A549 treated with Mapracorat at 1 μM for 4 hours (cell line): ENCODE measurements around the gene PLEKHF1. TPM values are rescaled to one million over a fixed set of nuclear protein-coding genes. Genes with fewer than 3 reads are reported as not detected.

Source experiments
- total RNA-seq: library from RNA; stranded (reverse); fragments of 200-300 nt; extraction: Qiagen RNA extraction; gene quantifications from 5 replicates; pipeline ENCODE4 v1.2.3, GENCODE V29; 2022

The PLEKHF1 gene, protein sequence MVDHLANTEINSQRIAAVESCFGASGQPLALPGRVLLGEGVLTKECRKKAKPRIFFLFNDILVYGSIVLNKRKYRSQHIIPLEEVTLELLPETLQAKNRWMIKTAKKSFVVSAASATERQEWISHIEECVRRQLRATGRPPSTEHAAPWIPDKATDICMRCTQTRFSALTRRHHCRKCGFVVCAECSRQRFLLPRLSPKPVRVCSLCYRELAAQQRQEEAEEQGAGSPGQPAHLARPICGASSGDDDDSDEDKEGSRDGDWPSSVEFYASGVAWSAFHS
- total RNA-seq, result 7.0 to 9.1 TPM (median 8.0 TPM) in 5 replicates

DNA sequence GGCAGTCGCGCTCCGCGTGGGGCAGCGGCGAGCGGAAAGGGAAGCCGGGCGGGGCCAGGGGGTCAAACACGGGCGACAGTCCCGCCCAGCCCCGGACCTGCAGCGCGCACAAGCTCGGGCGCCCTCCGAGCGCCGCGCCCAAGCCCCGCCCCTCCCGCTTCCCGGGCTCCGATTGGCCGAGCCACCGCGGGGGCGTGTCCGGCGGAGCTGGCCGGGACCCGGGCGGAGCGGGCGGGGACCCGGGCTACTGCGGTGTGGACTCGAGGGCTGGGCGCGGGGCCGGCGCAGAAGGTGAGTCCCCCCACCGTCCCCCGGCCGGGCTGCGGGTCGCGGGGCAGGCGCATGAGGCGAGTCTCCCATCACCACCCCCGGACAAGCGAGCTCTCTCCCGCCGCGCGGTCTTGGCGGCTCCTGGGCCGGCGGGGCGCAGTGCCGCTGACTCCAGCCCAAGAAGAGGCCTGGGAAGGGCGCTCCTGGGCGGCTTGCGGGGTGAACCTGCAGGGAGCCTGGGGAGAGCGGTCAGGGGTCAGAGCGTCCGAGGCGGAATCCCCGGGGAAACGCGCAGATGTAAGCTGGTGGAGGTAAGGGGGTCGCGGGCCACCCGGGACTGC, at the start of gene PLEKHF1:
Gene PLEKHF1, plus strand, starts transcription at position 247 of the 611 bp plus-strand sequence. CDS start 8,379 bp downstream, outside the sequence.

DNA sequence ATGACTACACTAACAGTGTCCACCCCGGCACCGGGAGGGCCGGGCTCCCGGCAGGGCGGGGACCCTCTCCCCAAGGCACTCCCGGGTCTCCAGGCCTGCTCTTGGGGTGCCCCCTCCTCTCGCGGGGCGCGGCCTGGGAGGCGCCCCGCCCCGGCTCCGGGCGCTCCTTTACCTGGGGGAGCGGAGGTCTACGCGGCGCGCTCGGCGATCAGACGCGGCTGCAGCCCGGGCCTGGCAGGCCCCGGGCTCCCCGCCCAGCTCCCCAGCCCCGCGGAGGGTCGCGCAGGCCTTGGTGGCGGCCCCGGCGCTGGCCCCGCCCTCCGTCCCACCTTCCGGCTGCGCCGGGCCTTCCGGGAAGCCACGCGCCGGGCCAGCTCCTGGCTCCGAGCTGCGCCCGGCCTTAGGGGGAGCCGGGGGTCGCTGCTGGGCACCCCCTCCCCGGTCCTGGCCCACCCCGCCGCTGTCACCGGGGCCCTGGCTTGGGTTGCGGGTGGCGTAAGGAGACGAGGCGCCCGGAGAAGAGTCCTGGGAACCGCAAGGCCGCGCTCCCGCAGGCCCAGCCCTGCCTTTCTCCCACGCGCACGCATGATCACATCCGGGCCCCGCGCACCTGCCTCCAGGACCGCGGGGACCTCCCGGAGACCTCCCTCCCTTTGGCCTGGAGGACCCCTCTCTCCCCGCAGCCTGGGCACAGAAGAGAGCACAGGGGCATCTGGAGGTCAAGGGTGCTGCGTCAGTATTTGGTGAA, 49.9 kb downstream of the PLEKHF1 start, which contains the start of gene C19orf12:
Gene C19orf12, minus strand, starts transcription at position 309 of the 748 bp plus-strand sequence. CDS start 6,848 bp downstream, outside the sequence.

Other genes starting within 250 kb of the PLEKHF1 start
- not detected in 5 replicates for gene VSTM2B, start 139.5 kb upstream of the PLEKHF1 start, total RNA-seq
- gene POP4, start 59.2 kb upstream of the PLEKHF1 start, total RNA-seq, result 184 to 228 TPM (median 195 TPM) in 5 replicates
- gene C19orf12, start 49.8 kb downstream of the PLEKHF1 start, total RNA-seq, result 39.7 to 52.7 TPM (median 49.9 TPM) in 5 replicates
- 23.4 to 27.5 TPM (median 24.5 TPM) in 5 replicates for gene CCNE1, start 146.5 kb downstream of the PLEKHF1 start, total RNA-seq